ENCODE data around the gene GNPTAB.
"Not testable (repeated sequence)": the region's sequence is repeated elsewhere in the genome, so short reads cannot be mapped to it uniquely, and the experiment has no call there.

The GNPTAB gene

DNA sequence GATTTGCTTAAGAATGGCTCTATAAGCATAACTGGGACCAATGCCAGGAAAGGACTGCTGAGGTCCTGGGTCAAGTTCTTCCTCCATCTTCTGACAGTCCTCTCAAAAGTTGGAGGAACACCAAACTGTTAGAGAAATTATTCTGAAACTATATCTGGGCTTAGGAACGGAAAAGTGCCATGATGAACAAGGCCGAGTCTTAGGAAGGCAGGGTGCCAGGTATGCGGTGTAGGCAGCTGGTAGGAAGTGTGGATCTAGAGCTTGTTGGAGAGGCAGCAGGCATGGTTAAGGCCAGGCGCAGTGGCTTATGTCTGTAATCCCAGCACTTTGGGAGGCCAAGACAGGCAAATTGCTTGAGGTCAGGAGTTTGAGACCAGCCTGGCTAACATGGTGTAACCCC lies 7.7 kb downstream of the GNPTAB start:
- no peak for DNase-seq
- no peaks in the 10 kb centered on the region; the same call in 1 of the 2 replicates for H4K20me1 ChIP-seq (ENCODE audit: insufficient read depth, low read length)
- H3K9me3 ChIP-seq (ENCODE audit: insufficient read depth, low read length, severe bottlenecking), result no peaks in the 10 kb centered on the region
- peaks cover 88% of the 10 kb centered on the region for H3K79me2 ChIP-seq (ENCODE audit: insufficient read depth, low read length)
- no peak overlapping the region for H2AFZ ChIP-seq (ENCODE audit: low read depth, low read length)
- no peak for TF ChIP-seq EZH2 (IDR thresholded peaks at IDR 0.05; ENCODE audit: borderline replicate concordance, low read depth, low read length, severe bottlenecking)
- TF ChIP-seq, protein P1, sequence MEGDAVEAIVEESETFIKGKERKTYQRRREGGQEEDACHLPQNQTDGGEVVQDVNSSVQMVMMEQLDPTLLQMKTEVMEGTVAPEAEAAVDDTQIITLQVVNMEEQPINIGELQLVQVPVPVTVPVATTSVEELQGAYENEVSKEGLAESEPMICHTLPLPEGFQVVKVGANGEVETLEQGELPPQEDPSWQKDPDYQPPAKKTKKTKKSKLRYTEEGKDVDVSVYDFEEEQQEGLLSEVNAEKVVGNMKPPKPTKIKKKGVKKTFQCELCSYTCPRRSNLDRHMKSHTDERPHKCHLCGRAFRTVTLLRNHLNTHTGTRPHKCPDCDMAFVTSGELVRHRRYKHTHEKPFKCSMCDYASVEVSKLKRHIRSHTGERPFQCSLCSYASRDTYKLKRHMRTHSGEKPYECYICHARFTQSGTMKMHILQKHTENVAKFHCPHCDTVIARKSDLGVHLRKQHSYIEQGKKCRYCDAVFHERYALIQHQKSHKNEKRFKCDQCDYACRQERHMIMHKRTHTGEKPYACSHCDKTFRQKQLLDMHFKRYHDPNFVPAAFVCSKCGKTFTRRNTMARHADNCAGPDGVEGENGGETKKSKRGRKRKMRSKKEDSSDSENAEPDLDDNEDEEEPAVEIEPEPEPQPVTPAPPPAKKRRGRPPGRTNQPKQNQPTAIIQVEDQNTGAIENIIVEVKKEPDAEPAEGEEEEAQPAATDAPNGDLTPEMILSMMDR (IDR thresholded peaks at IDR 0.05; ENCODE audit: borderline replicate concordance, extremely low read depth, low read length, poor library complexity, severe bottlenecking), result no peak
- no peak for ATAC-seq (ENCODE audit: insufficient read depth, low read depth)
- H3K4me1 ChIP-seq (ENCODE audit: insufficient read depth, low read length), result peaks cover 62% of the 10 kb centered on the region
- H3K4me3 ChIP-seq (ENCODE audit: low read depth in 1 of 2, low read length in 2 of 2), result no peak overlapping the region
- H3K9ac ChIP-seq (ENCODE audit: low read depth, low read length), result 0 out of 2 replicates have a peak overlapping the region, but pooled peaks have one; percentile 30
- no peaks in the 10 kb centered on the region for H3K27me3 ChIP-seq (ENCODE audit: insufficient read depth, low read length, poor library complexity)
- peaks cover 18% of the 10 kb centered on the region for H3K36me3 ChIP-seq (ENCODE audit: insufficient read depth, low read length)
- peak overlapping the region; percentile 60 for H3K4me2 ChIP-seq (ENCODE audit: insufficient read depth, low read length)
- peak overlapping the region; percentile 76 for H3K27ac ChIP-seq (ENCODE audit: low read length)

GRCh38 chr12:101819467-101819866 lies 11.3 kb downstream of the GNPTAB start:
- TF ChIP-seq EZH2 (IDR thresholded peaks at IDR 0.05; ENCODE audit: borderline replicate concordance, low read depth, low read length, severe bottlenecking), result no peak
- TF ChIP-seq, protein P1 (IDR thresholded peaks at IDR 0.05; ENCODE audit: borderline replicate concordance, extremely low read depth, low read length, poor library complexity, severe bottlenecking), result no peak
- ATAC-seq (ENCODE audit: insufficient read depth, low read depth) (no peak), DNase-seq (no peak)
- no peaks in the 10 kb centered on the region for H3K27me3 ChIP-seq (ENCODE audit: insufficient read depth, low read length, poor library complexity)
- H4K20me1 ChIP-seq (ENCODE audit: insufficient read depth, low read length), result peaks cover 2% of the 10 kb centered on the region; the same call in 1 of the 2 replicates
- H3K79me2 ChIP-seq (ENCODE audit: insufficient read depth, low read length), result peaks cover 88% of the 10 kb centered on the region
- no peak overlapping the region for H3K9ac ChIP-seq (ENCODE audit: low read depth, low read length)
- no peak overlapping the region for H2AFZ ChIP-seq (ENCODE audit: low read depth, low read length)
- no peak overlapping the region for H3K4me3 ChIP-seq (ENCODE audit: low read depth in 1 of 2, low read length in 2 of 2)
- peaks cover 18% of the 10 kb centered on the region; the same call in 1 of the 2 replicates for H3K36me3 ChIP-seq (ENCODE audit: insufficient read depth, low read length)
- peaks cover 27% of the 10 kb centered on the region for H3K4me1 ChIP-seq (ENCODE audit: insufficient read depth, low read length)
- no peak overlapping the region for H3K27ac ChIP-seq (ENCODE audit: low read length)
- no peaks in the 10 kb centered on the region for H3K9me3 ChIP-seq (ENCODE audit: insufficient read depth, low read length, severe bottlenecking)
- no peak overlapping the region for H3K4me2 ChIP-seq (ENCODE audit: insufficient read depth, low read length)

DNA sequence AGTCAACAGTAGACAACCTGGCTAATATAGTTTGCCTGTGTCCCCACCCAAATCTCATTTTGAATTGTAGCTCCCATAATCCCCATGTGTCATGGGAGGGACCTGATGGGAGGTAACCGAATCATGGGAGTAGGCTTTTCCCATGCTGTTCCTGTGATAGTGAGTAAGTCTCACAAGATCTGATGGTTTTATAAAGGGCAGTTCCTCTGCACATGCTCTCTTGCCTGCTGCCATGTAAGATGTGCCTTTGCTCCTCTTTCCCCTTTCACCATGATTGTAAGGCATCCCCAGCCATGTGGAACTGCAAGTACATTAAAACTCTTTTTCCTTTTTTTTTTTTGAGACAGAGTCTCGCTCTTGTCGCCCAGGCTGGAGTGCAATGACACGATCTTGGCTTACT lies 12.1 kb downstream of the GNPTAB start:
- not testable (repeated sequence) for DNase-seq; ATAC-seq (ENCODE audit: insufficient read depth, low read depth); H2AFZ ChIP-seq (ENCODE audit: low read depth, low read length); H4K20me1 ChIP-seq (ENCODE audit: insufficient read depth, low read length); H3K27ac ChIP-seq (ENCODE audit: low read length); H3K4me2 ChIP-seq (ENCODE audit: insufficient read depth, low read length); H3K27me3 ChIP-seq (ENCODE audit: insufficient read depth, low read length, poor library complexity); H3K9me3 ChIP-seq (ENCODE audit: insufficient read depth, low read length, severe bottlenecking); H3K9ac ChIP-seq (ENCODE audit: low read depth, low read length); H3K4me3 ChIP-seq (ENCODE audit: low read depth in 1 of 2, low read length in 2 of 2)
- H3K36me3 ChIP-seq (ENCODE audit: insufficient read depth, low read length), result peaks cover 18% of the 10 kb centered on the region; the same call in 1 of the 2 replicates
- peaks cover 92% of the 10 kb centered on the region for H3K79me2 ChIP-seq (ENCODE audit: insufficient read depth, low read length)
- peaks cover 20% of the 10 kb centered on the region for H3K4me1 ChIP-seq (ENCODE audit: insufficient read depth, low read length)

DNA sequence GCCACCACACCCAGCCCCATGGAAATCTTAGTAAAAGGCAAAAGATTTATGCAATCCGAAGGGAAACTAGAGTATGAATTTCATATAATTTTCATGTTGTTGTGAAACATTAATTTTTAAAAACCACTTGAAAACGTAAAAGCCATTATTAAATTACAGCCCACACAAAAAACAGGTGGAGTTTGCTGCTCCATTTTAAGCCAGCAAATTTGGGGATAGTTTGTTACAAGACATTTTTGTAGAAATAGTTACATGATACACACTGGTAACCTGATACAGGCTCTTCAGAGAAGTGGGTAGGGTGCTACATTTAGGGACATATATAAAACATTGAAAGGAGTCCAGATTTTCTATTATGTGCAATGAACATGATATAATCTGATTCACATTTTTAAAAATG lies 17.6 kb downstream of the GNPTAB start:
- DNase-seq, result no peak
- Histone ChIP-seq H3K9ac (ENCODE audit: low read depth, low read length) (no peak overlapping the region), H3K36me3 (ENCODE audit: insufficient read depth, low read length) (no peaks in the 10 kb centered on the region), H3K27ac (ENCODE audit: low read length) (no peak overlapping the region), H4K20me1 (ENCODE audit: insufficient read depth, low read length) (peaks cover 13% of the 10 kb centered on the region; the same call in 1 of the 2 replicates), H3K4me2 (ENCODE audit: insufficient read depth, low read length) (no peak overlapping the region), H3K27me3 (ENCODE audit: insufficient read depth, low read length, poor library complexity) (no peaks in the 10 kb centered on the region), H3K4me3 (ENCODE audit: low read depth in 1 of 2, low read length in 2 of 2) (no peak overlapping the region), H3K4me1 (ENCODE audit: insufficient read depth, low read length) (peaks cover 7% of the 10 kb centered on the region), H3K9me3 (ENCODE audit: insufficient read depth, low read length, severe bottlenecking) (no peaks in the 10 kb centered on the region), H3K79me2 (ENCODE audit: insufficient read depth, low read length) (peaks cover 94% of the 10 kb centered on the region), H2AFZ (ENCODE audit: low read depth, low read length) (no peak overlapping the region)
- TF ChIP-seq, protein P1 (IDR thresholded peaks at IDR 0.05; ENCODE audit: borderline replicate concordance, extremely low read depth, low read length, poor library complexity, severe bottlenecking), result no peak
- TF ChIP-seq EZH2 (IDR thresholded peaks at IDR 0.05; ENCODE audit: borderline replicate concordance, low read depth, low read length, severe bottlenecking), result no peak
- ATAC-seq (ENCODE audit: insufficient read depth, low read depth), result no peak

DNA sequence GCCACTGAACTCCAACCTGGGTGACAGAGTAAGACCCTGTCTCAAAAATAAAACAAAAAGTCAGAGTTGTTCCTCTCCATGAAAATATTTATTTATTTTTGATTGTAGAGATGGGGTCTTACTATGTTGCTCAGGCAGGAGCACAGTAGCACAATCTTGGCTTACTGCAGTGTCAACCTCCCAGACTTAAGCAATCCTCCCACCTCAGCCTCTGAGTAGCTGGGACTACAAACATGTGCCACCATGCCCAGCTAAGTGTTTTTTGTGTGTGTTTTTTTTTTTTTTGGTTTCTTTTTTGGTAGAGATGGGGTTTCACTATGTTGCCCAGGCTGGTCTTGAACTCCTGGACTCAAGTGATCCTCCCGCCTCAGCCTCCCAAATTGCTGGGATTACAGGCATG lies 18.0 kb downstream of the GNPTAB start:
- H3K4me3 ChIP-seq (ENCODE audit: low read depth in 1 of 2, low read length in 2 of 2); ATAC-seq (ENCODE audit: insufficient read depth, low read depth); H3K36me3 ChIP-seq (ENCODE audit: insufficient read depth, low read length); H3K4me2 ChIP-seq (ENCODE audit: insufficient read depth, low read length); H3K27ac ChIP-seq (ENCODE audit: low read length); H2AFZ ChIP-seq (ENCODE audit: low read depth, low read length); H3K27me3 ChIP-seq (ENCODE audit: insufficient read depth, low read length, poor library complexity); H3K4me1 ChIP-seq (ENCODE audit: insufficient read depth, low read length); H3K9me3 ChIP-seq (ENCODE audit: insufficient read depth, low read length, severe bottlenecking); DNase-seq; H3K9ac ChIP-seq (ENCODE audit: low read depth, low read length): not testable (repeated sequence)
- H3K79me2 ChIP-seq (ENCODE audit: insufficient read depth, low read length), result peaks cover 94% of the 10 kb centered on the region
- peaks cover 13% of the 10 kb centered on the region; the same call in 1 of the 2 replicates for H4K20me1 ChIP-seq (ENCODE audit: insufficient read depth, low read length)

GRCh38 chr12:101811342-101811741 lies 19.4 kb downstream of the GNPTAB start:
- not testable (repeated sequence) for H3K4me3 ChIP-seq (ENCODE audit: low read depth in 1 of 2, low read length in 2 of 2); H3K27ac ChIP-seq (ENCODE audit: low read length); H3K36me3 ChIP-seq (ENCODE audit: insufficient read depth, low read length); H3K9ac ChIP-seq (ENCODE audit: low read depth, low read length); H2AFZ ChIP-seq (ENCODE audit: low read depth, low read length); H3K9me3 ChIP-seq (ENCODE audit: insufficient read depth, low read length, severe bottlenecking); DNase-seq; H3K4me1 ChIP-seq (ENCODE audit: insufficient read depth, low read length); ATAC-seq (ENCODE audit: insufficient read depth, low read depth); H3K27me3 ChIP-seq (ENCODE audit: insufficient read depth, low read length, poor library complexity); H3K4me2 ChIP-seq (ENCODE audit: insufficient read depth, low read length)
- peaks cover 11% of the 10 kb centered on the region; the same call in 1 of the 2 replicates for H4K20me1 ChIP-seq (ENCODE audit: insufficient read depth, low read length)
- peaks cover 94% of the 10 kb centered on the region for H3K79me2 ChIP-seq (ENCODE audit: insufficient read depth, low read length)
